ENCODE data around the gene KLHL29.

DNA sequence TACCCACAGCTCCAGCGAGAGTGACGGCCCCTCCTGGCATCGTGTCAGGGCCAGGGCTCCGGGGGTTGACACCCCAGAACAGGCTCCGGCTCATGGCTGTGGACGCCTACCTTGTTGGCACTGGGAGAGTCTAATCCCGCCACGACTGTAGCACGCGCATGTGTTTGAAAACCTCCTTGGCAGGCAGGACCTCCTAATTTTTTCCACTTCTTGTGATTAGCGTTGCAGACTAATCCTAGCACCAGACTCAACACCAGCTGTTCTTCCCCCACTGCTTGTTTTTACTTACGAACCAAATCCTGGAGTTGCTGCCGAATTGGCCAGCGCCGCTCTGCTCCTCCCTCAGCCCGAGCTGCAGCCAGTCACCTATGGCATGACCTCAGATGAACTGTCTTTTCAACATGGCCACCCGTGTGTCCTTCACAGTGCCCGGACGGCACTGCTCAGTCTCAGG lies 110.7 kb downstream of the KLHL29 start:
- TF ChIP-seq, protein P1, sequence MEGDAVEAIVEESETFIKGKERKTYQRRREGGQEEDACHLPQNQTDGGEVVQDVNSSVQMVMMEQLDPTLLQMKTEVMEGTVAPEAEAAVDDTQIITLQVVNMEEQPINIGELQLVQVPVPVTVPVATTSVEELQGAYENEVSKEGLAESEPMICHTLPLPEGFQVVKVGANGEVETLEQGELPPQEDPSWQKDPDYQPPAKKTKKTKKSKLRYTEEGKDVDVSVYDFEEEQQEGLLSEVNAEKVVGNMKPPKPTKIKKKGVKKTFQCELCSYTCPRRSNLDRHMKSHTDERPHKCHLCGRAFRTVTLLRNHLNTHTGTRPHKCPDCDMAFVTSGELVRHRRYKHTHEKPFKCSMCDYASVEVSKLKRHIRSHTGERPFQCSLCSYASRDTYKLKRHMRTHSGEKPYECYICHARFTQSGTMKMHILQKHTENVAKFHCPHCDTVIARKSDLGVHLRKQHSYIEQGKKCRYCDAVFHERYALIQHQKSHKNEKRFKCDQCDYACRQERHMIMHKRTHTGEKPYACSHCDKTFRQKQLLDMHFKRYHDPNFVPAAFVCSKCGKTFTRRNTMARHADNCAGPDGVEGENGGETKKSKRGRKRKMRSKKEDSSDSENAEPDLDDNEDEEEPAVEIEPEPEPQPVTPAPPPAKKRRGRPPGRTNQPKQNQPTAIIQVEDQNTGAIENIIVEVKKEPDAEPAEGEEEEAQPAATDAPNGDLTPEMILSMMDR (IDR thresholded peaks at IDR 0.05), result no peak
- no peak for TF ChIP-seq POLR2A (IDR thresholded peaks at IDR 0.05)

Measured in thyroid gland (tissue), 4 donors.